ENCODE measurements around the gene KRT80. TPM values are rescaled to one million over a fixed set of nuclear protein-coding genes. Genes with fewer than 3 reads are reported as not detected.
A peak's percentile ranks its signal among the peaks of the same experiment; 100 is the strongest.

The KRT80 gene
- total RNA-seq, 1 donor from 2014 or later = not detected

GRCh38 chr12:52127683-52128450, 63.9 kb downstream of the KRT80 start:
- H3K4me3 Mint-ChIP-seq (ENCODE audit: unreplicated experiment) = no peak overlapping the region
- H3K27ac Mint-ChIP-seq (ENCODE audit: unreplicated experiment) = no peak overlapping the region
- H3K27me3 Mint-ChIP-seq (ENCODE audit: unreplicated experiment) = peaks cover 7% of the 10 kb centered on the region
- DNase-seq = no peak
- H3K4me1 Mint-ChIP-seq (ENCODE audit: low read depth, unreplicated experiment) = peaks cover 14% of the 10 kb centered on the region
- H3K36me3 Mint-ChIP-seq (ENCODE audit: unreplicated experiment) = no peaks in the 10 kb centered on the region
- no peak for TF ChIP-seq CTCF (IDR thresholded peaks at IDR 0.05; ENCODE audit: partially characterized antibody, unreplicated experiment)
- peaks cover 3% of the 10 kb centered on the region for H3K9me3 Mint-ChIP-seq (ENCODE audit: unreplicated experiment)

GRCh38 chr12:52126605-52127578, 64.9 kb downstream of the KRT80 start:
- Mint-ChIP-seq H3K4me3 (ENCODE audit: unreplicated experiment) (peak overlapping the region; percentile 22), H3K4me1 (ENCODE audit: low read depth, unreplicated experiment) (peaks cover 22% of the 10 kb centered on the region), H3K36me3 (ENCODE audit: unreplicated experiment) (no peaks in the 10 kb centered on the region), H3K9me3 (ENCODE audit: unreplicated experiment) (peaks cover 7% of the 10 kb centered on the region), H3K27me3 (ENCODE audit: unreplicated experiment) (peaks cover 9% of the 10 kb centered on the region), H3K27ac (ENCODE audit: unreplicated experiment) (no peak overlapping the region)
- TF ChIP-seq CTCF (IDR thresholded peaks at IDR 0.05; ENCODE audit: partially characterized antibody, unreplicated experiment) = no peak
- DNase-seq = no peak

- Mint-ChIP-seq H3K4me3 (ENCODE audit: unreplicated experiment) (no peak overlapping the region), H3K27ac (ENCODE audit: unreplicated experiment) (no peak overlapping the region), H3K9me3 (ENCODE audit: unreplicated experiment) (peaks cover 10% of the 10 kb centered on the region), H3K36me3 (ENCODE audit: unreplicated experiment) (no peaks in the 10 kb centered on the region), H3K4me1 (ENCODE audit: low read depth, unreplicated experiment) (peaks cover 22% of the 10 kb centered on the region), H3K27me3 (ENCODE audit: unreplicated experiment) (peaks cover 11% of the 10 kb centered on the region)
- no peak for TF ChIP-seq CTCF (IDR thresholded peaks at IDR 0.05; ENCODE audit: partially characterized antibody, unreplicated experiment)
- DNase-seq = no peak
Observed at GRCh38 chr12:52126050-52126604, 65.7 kb downstream of the KRT80 start.

- DNase-seq = no peak
- H3K27me3 Mint-ChIP-seq (ENCODE audit: unreplicated experiment) = peaks cover 13% of the 10 kb centered on the region
- TF ChIP-seq CTCF (IDR thresholded peaks at IDR 0.05; ENCODE audit: partially characterized antibody, unreplicated experiment) = no peak
- H3K9me3 Mint-ChIP-seq (ENCODE audit: unreplicated experiment) = peaks cover 10% of the 10 kb centered on the region
- H3K4me3 Mint-ChIP-seq (ENCODE audit: unreplicated experiment) = no peak overlapping the region
- no peaks in the 10 kb centered on the region for H3K36me3 Mint-ChIP-seq (ENCODE audit: unreplicated experiment)
- peaks cover 22% of the 10 kb centered on the region for H3K4me1 Mint-ChIP-seq (ENCODE audit: low read depth, unreplicated experiment)
- no peak overlapping the region for H3K27ac Mint-ChIP-seq (ENCODE audit: unreplicated experiment)
Observed at GRCh38 chr12:52125476-52125900, 66.3 kb downstream of the KRT80 start.
